Ascending aorta (tissue), 2 donors: ENCODE results near the gene FAM151A. TPM values are rescaled to one million over a fixed set of nuclear protein-coding genes. Genes with fewer than 3 reads are reported as not detected.

Source experiments
- DNase-seq, 2 donors: peaks; one replicate each; pipeline ENCODE4 v3.0.0-alpha.2; 2019; ENCODE audit warnings: low spot score in 2 of 2
- H3K27ac ChIP-seq, 2 donors: fragments of 200-600 bp; sonication (generic); one replicate each; pipeline ENCODE4 v1.5.1; 2016 to 2017; ENCODE audit warnings: mild to moderate bottlenecking in 1 of 2
- H3K27me3 ChIP-seq: fragments of 200-600 bp; sonication (generic); one replicate; pipeline ENCODE4 v1.5.1; 2017
- H3K36me3 ChIP-seq, 2 donors: fragments of 200-600 bp; sonication (generic); one replicate each; pipeline ENCODE4 v1.5.1; 2016
- H3K4me1 ChIP-seq, 2 donors: fragments of 200-600 bp; sonication (generic); one replicate each; pipeline ENCODE4 v1.5.1; 2016 to 2017; ENCODE audit warnings: mild to moderate bottlenecking in 1 of 2
- H3K4me3 ChIP-seq, 2 donors: fragments of 200-600 bp; sonication (generic); one replicate each; pipeline ENCODE4 v1.5.1; 2016 to 2017; ENCODE audit warnings: mild to moderate bottlenecking in 1 of 2
- H3K9me3 ChIP-seq, 2 donors: fragments of 200-600 bp; sonication (generic); one replicate each; pipeline ENCODE4 v1.5.1; 2016
- intact Hi-C: fragments of 100-400 bp; cut with DNase I; formaldehyde crosslinking; loops from one replicate; pipeline ENCODE4 v1.15.1; 2023
- total RNA-seq: library from RNA; depleted of rRNA; stranded (reverse); fragments of >200 nt; gene quantifications from one replicate; pipeline ENCODE4 v1.1.0, GENCODE V29; 2016
- TF ChIP-seq, protein P1 (sequence below), 3 experiments: fragments of 200-600 bp in 2 of 3; fragments of 450-650 bp in 1 of 3; sonication (generic) in 2 of 3; IDR thresholded peaks; one replicate each; pipeline ENCODE4 v1.5.1; 2016 to 2019; ENCODE audit warnings: antibody characterized with exemption in 3 of 3, mild to moderate bottlenecking in 1 of 3, moderate library complexity in 1 of 3

The FAM151A gene
- total RNA-seq, 1 donor from 2014 or later: not detected

DNA sequence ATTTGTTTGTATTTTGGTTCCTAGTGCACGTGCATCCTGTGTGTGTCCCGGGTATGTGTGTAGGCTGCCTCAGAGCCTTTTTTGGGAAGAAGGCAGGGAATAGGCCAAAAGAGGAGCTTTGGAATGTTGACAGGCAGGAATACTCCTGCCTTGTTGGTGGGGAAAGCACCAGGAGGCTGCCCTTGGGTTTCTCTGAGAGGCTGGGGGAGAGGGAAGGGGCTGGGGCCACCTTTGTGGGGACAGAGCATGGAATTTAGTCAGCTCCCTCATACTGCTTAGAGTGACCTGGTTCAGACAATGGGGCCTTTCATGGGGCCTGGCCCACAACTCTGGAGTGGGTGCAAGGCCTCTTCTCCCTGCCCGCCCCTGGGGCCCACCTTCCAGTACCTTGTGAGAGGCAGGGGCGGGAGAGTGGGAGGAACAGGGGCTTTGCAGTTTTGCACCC lies 44.0 kb downstream of the FAM151A start:
- Histone ChIP-seq H3K4me3 (no peak overlapping the region), H3K27me3 (no peaks in the 10 kb centered on the region), H3K27ac (peak overlapping the region; percentile 60 to 71), H3K4me1 (peaks cover 0 to 37% of the 10 kb centered on the region in 2 donors), H3K36me3 (no peaks in the 10 kb centered on the region), H3K9me3 (no peaks in the 10 kb centered on the region)
- no peak for DNase-seq
- intact Hi-C loops: no loop called here
- TF ChIP-seq, protein P1, sequence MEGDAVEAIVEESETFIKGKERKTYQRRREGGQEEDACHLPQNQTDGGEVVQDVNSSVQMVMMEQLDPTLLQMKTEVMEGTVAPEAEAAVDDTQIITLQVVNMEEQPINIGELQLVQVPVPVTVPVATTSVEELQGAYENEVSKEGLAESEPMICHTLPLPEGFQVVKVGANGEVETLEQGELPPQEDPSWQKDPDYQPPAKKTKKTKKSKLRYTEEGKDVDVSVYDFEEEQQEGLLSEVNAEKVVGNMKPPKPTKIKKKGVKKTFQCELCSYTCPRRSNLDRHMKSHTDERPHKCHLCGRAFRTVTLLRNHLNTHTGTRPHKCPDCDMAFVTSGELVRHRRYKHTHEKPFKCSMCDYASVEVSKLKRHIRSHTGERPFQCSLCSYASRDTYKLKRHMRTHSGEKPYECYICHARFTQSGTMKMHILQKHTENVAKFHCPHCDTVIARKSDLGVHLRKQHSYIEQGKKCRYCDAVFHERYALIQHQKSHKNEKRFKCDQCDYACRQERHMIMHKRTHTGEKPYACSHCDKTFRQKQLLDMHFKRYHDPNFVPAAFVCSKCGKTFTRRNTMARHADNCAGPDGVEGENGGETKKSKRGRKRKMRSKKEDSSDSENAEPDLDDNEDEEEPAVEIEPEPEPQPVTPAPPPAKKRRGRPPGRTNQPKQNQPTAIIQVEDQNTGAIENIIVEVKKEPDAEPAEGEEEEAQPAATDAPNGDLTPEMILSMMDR (IDR thresholded peaks at IDR 0.05): no peak

DNA sequence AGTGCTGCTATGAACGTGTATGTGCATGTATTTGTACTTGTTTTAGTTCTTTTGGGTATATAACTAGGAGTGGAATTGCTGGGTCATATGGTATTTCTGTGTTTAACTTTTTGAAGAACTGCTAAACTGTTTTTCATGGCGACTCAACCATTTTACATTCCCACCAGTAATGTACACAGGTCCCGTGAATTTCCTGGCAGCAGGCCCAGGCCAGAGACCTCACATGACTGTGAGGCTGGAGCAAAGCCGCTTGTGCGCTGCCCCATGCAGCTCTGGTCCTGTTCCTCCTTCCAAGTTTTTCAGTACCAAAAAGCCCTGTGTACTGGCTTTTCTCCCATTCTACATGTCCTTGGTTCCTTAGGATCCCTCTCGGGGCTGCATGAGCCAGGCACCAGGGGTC lies 45.7 kb downstream of the FAM151A start:
- Histone ChIP-seq H3K9me3 (no peaks in the 10 kb centered on the region), H3K36me3 (no peaks in the 10 kb centered on the region), H3K4me3 (no peak overlapping the region), H3K27ac (peak overlapping the region; percentile 50 to 70), H3K4me1 (peaks cover 0 to 35% of the 10 kb centered on the region in 2 donors), H3K27me3 (no peaks in the 10 kb centered on the region)
- intact Hi-C loops: no loop called here
- TF ChIP-seq, protein P1 (IDR thresholded peaks at IDR 0.05): no peak
- DNase-seq: peak; percentile 59 to 88

DNA sequence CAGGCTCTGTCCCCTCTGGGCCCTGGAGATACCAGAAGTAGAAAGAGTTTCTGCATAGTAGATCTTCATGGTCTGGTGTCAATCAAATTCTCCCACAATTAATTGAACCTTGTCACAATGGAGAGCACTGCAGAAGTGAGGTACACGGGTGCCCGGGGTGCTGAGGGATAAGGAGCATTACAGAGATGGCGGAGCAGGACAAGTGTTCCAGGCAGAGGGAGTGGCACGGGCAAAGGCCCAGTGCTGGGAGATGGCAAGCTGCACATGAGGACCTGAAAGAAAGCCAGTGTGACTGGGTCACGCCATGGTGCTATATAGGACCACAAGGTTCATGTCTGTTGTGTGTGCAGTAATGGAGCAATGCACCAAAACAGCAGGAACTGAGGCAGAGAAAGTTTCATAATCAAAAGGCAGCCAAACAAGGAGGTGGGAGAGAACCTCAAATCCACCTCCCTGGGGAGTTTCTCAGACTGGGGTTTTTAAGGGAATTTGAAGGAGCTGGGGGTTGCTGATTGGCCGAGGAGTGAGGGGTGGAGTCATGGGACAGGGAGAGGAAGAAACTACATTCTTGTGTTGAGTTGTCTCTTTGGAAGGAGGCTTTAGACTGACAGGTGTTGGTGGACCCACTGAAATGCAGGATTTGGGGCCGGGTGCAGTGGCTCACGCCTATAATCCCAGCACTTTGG lies 47.6 kb downstream of the FAM151A start:
- H3K27ac ChIP-seq: peak overlapping the region in 1 of 2 donors; percentile 13
- DNase-seq: no peak
- no peaks in the 10 kb centered on the region for H3K9me3 ChIP-seq
- no peak overlapping the region for H3K4me3 ChIP-seq
- H3K36me3 ChIP-seq: no peaks in the 10 kb centered on the region
- TF ChIP-seq, protein P1 (IDR thresholded peaks at IDR 0.05): no peak
- H3K4me1 ChIP-seq: peaks cover 6 to 33% of the 10 kb centered on the region in 2 donors
- H3K27me3 ChIP-seq: no peaks in the 10 kb centered on the region
- intact Hi-C loops: no loop called here

DNA sequence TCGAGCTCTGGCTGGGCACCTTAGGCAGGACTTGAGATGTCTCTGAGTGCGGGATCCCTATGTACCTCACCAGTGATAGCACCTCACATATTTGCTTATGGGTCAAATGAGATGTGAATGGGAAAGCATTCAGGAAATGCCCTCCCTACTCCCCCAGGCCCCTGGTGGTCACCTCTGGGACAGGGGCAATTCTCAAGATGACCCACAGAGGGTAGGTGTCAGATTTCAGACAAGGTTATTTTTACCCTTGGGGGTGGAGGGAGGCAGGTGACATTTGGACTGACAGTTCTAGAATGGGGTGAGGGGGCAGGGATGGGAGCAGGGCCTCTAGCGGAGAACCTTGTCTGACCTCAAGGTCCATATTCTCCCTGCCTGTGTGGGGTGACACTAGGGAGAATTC lies 48.2 kb downstream of the FAM151A start:
- no peak overlapping the region for H3K27ac ChIP-seq

DNA sequence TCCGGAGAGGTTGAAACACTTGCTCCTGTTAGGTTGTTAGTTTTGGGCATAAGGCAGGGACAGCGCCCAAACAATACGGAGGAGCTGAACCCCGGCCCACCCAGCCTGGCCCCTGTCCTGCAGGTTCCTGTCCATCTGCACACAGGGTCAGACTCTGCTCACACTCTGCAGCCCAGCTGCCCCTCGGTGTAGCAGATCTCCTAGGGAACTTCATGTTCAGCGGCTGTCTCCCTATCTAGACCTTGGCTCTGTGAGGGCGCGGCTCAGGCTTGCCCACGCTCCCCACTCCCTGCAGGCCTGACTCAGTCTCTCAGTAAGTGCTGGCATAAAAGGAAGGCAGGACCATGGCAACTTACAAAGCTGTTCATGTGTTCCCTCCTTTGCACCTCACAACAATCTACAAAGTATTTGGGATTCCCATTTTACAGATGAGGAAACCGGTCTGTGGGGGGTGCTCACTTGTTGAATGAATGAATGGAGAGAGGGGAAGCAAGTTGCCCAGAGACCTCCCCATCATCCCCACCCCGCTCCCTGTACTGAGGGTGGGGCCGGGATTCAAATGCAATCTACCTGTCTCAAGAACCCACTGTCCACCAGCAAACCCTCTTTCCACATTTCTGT lies 49.1 kb downstream of the FAM151A start:
- DNase-seq: no peak
- H3K36me3 ChIP-seq: no peaks in the 10 kb centered on the region
- intact Hi-C loops: no loop called here
- TF ChIP-seq, protein P1 (IDR thresholded peaks at IDR 0.05): no peak
- H3K4me1 ChIP-seq: peaks cover 6 to 29% of the 10 kb centered on the region in 2 donors
- H3K9me3 ChIP-seq: no peaks in the 10 kb centered on the region
- no peak overlapping the region for H3K27ac ChIP-seq
- no peak overlapping the region for H3K4me3 ChIP-seq
- H3K27me3 ChIP-seq: no peaks in the 10 kb centered on the region

More for the DNA sequence above, 48.2 kb downstream of the FAM151A start:
- intact Hi-C loops: no loop called here
- Histone ChIP-seq H3K4me3 (no peak overlapping the region), H3K4me1 (peaks cover 6 to 30% of the 10 kb centered on the region in 2 donors), H3K9me3 (no peaks in the 10 kb centered on the region), H3K27me3 (no peaks in the 10 kb centered on the region), H3K36me3 (no peaks in the 10 kb centered on the region)
- DNase-seq: no peak
- TF ChIP-seq, protein P1 (IDR thresholded peaks at IDR 0.05): no peak
